ENCODE results near the gene MAGEF1.

The MAGEF1 gene

GRCh38 chr3:184741259-184741556 lies 29.3 kb upstream of the MAGEF1 start:
- TF ChIP-seq CTCF (IDR thresholded peaks at IDR 0.05; ENCODE audit: extremely low read depth, missing control alignments), result no peak
- DNase-seq (ENCODE audit: low spot score), result no peak

GRCh38 chr3:184740509-184741258 lies 28.8 kb upstream of the MAGEF1 start:
- no peak for DNase-seq (ENCODE audit: low spot score)
- TF ChIP-seq CTCF (IDR thresholded peaks at IDR 0.05; ENCODE audit: extremely low read depth, missing control alignments), result no peak

- DNase-seq (ENCODE audit: low spot score), result no peak
- TF ChIP-seq CTCF (IDR thresholded peaks at IDR 0.05; ENCODE audit: extremely low read depth, missing control alignments), result no peak
These were observed 28.0 kb upstream of the MAGEF1 start for GRCh38 chr3:184739594-184740505.

- TF ChIP-seq CTCF (IDR thresholded peaks at IDR 0.05; ENCODE audit: extremely low read depth, missing control alignments), result no peak
- DNase-seq (ENCODE audit: low spot score), result no peak
These were observed 27.1 kb upstream of the MAGEF1 start for GRCh38 chr3:184738982-184739381.

GRCh38 chr3:184738506-184738890 lies 26.6 kb upstream of the MAGEF1 start:
- TF ChIP-seq CTCF (IDR thresholded peaks at IDR 0.05; ENCODE audit: extremely low read depth, missing control alignments), result no peak
- no peak for DNase-seq (ENCODE audit: low spot score)

GRCh38 chr3:184737641-184738505 lies 26.0 kb upstream of the MAGEF1 start:
- DNase-seq (ENCODE audit: low spot score), result no peak
- no peak for TF ChIP-seq CTCF (IDR thresholded peaks at IDR 0.05; ENCODE audit: extremely low read depth, missing control alignments)

Data from GM20000 (cell line).